Omental fat pad (tissue), 4 donors: ENCODE results near the gene PLCB1. TPM values are rescaled to one million over a fixed set of nuclear protein-coding genes. Genes with fewer than 3 reads are reported as not detected.

ENCODE experiments used
- ATAC-seq: fragments of 150-250 bp; one replicate; pipeline ENCODE4 v1.9.1; 2016; ENCODE audit warnings: mild to moderate bottlenecking, moderate library complexity; ENCODE audit not compliant: low FRiP score
- DNase-seq: peaks from one replicate; pipeline ENCODE4 v3.0.0-alpha.2; 2019; ENCODE audit warnings: low spot score
- CTCF ChIP-seq, 3 donors: fragments of 450-650 bp; IDR thresholded peaks; one replicate each; pipeline ENCODE4 v1.5.1; 2016 to 2017; ENCODE audit warnings: antibody characterized with exemption in 3 of 3, mild to moderate bottlenecking in 3 of 3, moderate library complexity in 2 of 3
- total RNA-seq, 4 donors: library from RNA; depleted of rRNA; stranded (reverse); fragments of >200 nt; gene quantifications; one replicate each; pipeline ENCODE4 v1.1.0, GENCODE V29; 2016

PLCB1 gene
- total RNA-seq, 4 donors from 2014 or later = 22.4 to 60.5 (median 36.4) TPM

- ATAC-seq = no peak
- no peak for DNase-seq
- no peak for TF ChIP-seq CTCF (IDR thresholded peaks at IDR 0.05)
These were observed 375.2 kb downstream of the PLCB1 start for GRCh38 chr20:8507231-8507630.

GRCh38 chr20:8509809-8510208, 377.7 kb downstream of the PLCB1 start:
- ATAC-seq (no peak), DNase-seq (no peak)
- no peak for TF ChIP-seq CTCF (IDR thresholded peaks at IDR 0.05)

- DNase-seq = no peak
- no peak for TF ChIP-seq CTCF (IDR thresholded peaks at IDR 0.05)
- no peak for ATAC-seq
These were observed 378.7 kb downstream of the PLCB1 start for GRCh38 chr20:8510808-8511207.

- no peak for DNase-seq
- TF ChIP-seq CTCF (IDR thresholded peaks at IDR 0.05) = no peak
- ATAC-seq = no peak
These were observed 379.9 kb downstream of the PLCB1 start for GRCh38 chr20:8512003-8512402.

GRCh38 chr20:8515810-8516435, 383.9 kb downstream of the PLCB1 start:
- DNase-seq (no peak), ATAC-seq (no peak)
- no peak for TF ChIP-seq CTCF (IDR thresholded peaks at IDR 0.05)

GRCh38 chr20:8518878-8519277, 386.8 kb downstream of the PLCB1 start:
- TF ChIP-seq CTCF (IDR thresholded peaks at IDR 0.05) = no peak
- ATAC-seq = no peak
- no peak for DNase-seq

GRCh38 chr20:8519887-8520286, 387.8 kb downstream of the PLCB1 start:
- no peak for DNase-seq
- no peak for ATAC-seq
- TF ChIP-seq CTCF (IDR thresholded peaks at IDR 0.05) = no peak
